Right cardiac atrium (tissue), 5 donors: ENCODE data around the gene GNG14. TPM values are rescaled to one million over a fixed set of nuclear protein-coding genes. Genes with fewer than 3 reads are reported as not detected.

Source experiments
- ATAC-seq, 2 donors: fragments of 200-7000 bp; cut with Tn5 transposase; one replicate each; pipeline versions ENCODE4 v1.8.0 to v1.9.1; 2020; ENCODE audit warnings: moderate library complexity in 2 of 2, mild to moderate bottlenecking in 1 of 2
- DNase-seq, 3 donors: peaks; one replicate each; pipeline ENCODE4 v3.0.0-alpha.2; 2020
- H3K27ac ChIP-seq: one replicate; pipeline ENCODE4 v1.5.1; 2013; ENCODE audit warnings: mild to moderate bottlenecking, low read length, control low read depth, moderate library complexity
- H3K27me3 ChIP-seq: one replicate; pipeline ENCODE4 v1.6.1; 2013; ENCODE audit not compliant: control insufficient read depth, insufficient read depth
- H3K4me1 ChIP-seq: one replicate; pipeline ENCODE4 v1.6.1; 2013; ENCODE audit warnings: low read length; ENCODE audit not compliant: control insufficient read depth, insufficient read depth
- H3K4me3 ChIP-seq: one replicate; pipeline ENCODE4 v1.5.1; 2013; ENCODE audit warnings: low read length, control low read depth
- H3K9me3 ChIP-seq: one replicate; pipeline ENCODE4 v1.6.1; 2013; ENCODE audit warnings: low read length; ENCODE audit not compliant: control insufficient read depth
- WGBS: extraction: QIAGEN DNeasy Blood & Tissue Kit; methylation state at CpG from one replicate; pipeline ENCODE4 v1.1.7; 2013; 5-methylcytosine and 5-hydroxymethylcytosine counted together
- intact Hi-C, 4 donors: fragments of 100-400 bp; cut with DNase I; formaldehyde crosslinking; loops; one replicate each; pipeline versions ENCODE4 v1.11.0 to v1.14.0; 2022 to 2023
- polyA plus RNA-seq: library from polyadenylated mRNA; stranded (reverse); fragments of 200-250 nt; gene quantifications from one replicate; pipeline ENCODE4 v1.2.3, GENCODE V29; 2013
- total RNA-seq, 4 donors: library from RNA; stranded (reverse); fragmentation: NEBNext Ultra II Directional; extraction: Animal tissue kit (Norgen Biotek cat#: 25700); gene quantifications; one replicate each; pipeline ENCODE4 v1.2.1, GENCODE V29; 2021
- donor health status: healthy with polysubstance abuse.
- donor health status: DM: no; HTN: yes; CAD: no.
- donor health status: DM: no; HTN: no; CAD: no.
- donor health status: DM: no; HTN: yes; CAD: no; lungs with severe emphysema.
- donor health status: DM: yes; HTN: yes; CAD: no.

The GNG14 gene
- total and polyA plus RNA-seq, 5 donors, result not detected

DNA sequence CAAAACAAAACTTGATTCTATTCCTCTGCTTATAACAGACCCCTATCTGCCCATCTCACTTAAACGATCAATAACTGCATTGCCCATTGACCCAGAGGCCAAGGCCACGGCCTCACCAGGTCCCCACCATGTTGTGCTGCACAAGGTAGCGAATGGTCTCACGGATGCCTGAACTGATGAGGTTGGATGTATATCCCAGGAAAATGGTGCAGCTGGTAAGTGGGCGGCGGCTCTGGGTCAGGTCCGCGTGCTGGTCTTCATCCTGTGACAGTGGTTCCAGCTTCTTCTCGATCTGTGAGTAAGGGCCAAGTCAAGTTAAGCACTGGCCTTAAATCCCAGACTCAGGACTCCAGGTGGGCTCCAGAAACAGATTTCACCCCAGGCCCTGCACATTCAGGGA lies 7.8 kb upstream of the GNG14 start:
- intact Hi-C loops, result no loop called here
- no peak overlapping the region for H3K4me3 ChIP-seq
- H3K4me1 ChIP-seq, result peaks cover 2% of the 10 kb centered on the region
- H3K9me3 ChIP-seq, result no peaks in the 10 kb centered on the region
- peak in 2 of 3 donors; percentile 41 to 47 for DNase-seq
- no peaks in the 10 kb centered on the region for H3K27me3 ChIP-seq
- WGBS, result 93% methylated on average over 9 of the region's 9 CpGs
- no peak overlapping the region for H3K27ac ChIP-seq
- ATAC-seq, result no peak

DNA sequence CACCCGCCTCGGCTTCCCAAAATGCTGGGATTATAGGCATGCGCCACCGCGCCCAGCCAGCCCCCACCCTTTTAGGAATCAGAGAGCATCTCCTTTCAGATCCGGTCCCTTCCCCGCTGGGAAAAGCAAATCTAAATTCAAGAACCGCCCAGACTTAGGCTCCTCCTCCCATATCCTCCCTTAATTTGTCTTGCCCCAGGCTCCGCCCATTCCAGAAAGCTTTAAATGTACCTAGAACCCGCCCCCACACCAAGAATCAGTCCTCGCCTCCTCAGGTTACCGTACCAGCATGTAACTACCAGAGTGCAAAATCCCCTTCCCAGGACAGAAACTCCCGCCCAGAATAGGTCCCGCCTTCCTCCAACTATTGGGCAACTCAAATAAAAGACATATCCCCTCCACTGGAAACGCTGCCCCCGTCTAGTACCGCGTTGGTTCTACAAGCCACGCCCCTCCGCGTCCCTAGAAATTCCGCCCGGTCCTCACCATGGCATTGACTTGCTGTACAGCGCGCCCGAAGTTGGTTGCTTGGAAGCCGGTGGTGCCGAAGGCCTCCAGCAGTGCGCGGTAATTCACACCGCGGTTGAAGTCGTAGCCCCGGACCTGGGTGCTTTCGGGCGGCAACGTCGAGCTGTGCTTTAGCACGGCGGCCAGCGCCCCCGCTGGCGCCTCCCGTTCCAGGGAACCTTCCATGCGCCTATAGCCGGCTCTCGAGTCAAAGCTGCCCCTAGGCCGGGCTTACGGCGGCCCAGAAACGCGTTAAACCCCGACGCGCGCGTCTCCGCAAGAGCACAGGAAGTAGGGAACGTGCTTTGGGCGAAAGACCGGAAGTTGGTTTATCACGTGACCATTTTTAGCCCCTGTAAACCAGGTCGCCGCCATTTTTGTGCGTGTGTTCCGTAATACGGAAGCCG lies 6.5 kb upstream of the GNG14 start, which contains the start of gene DHPS:
DHPS (minus strand) TSS at position 807 of the 914 bp plus-strand sequence; CDS start at position 693, 114 bp downstream.
- peak; percentile 91 to 92 for ATAC-seq
- intact Hi-C loops, result no loop called here
- Histone ChIP-seq H3K4me1 (peaks cover 2% of the 10 kb centered on the region), H3K27ac (peak within 1 kb of the TSS; percentile 100), H3K27me3 (no peaks in the 10 kb centered on the region), H3K9me3 (no peaks in the 10 kb centered on the region), H3K4me3 (peak within 1 kb of the TSS; percentile 100)
- under 1% methylated on average over 68 of the region's 68 CpGs for WGBS
- peak; percentile 94 to 97 (median 95) for DNase-seq

DNA sequence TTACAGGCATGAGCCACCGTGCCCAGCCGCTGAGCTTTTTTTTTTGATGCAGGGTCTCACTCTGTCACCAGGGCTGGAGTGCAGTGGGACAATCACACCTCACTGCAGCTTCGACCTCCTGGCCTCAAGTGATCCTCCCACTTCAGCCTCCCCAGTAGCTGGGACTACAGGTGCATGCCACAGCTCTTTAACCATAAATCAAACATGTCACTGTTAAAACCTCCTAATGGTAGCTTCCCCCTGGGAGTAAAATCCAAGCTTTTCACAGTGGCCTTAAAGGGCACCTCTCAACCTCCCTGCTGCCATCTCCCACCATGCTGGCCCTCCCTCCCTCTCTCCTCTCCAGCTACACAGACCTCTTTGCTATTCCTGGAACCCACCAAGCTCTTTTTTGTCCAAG lies 2.0 kb upstream of the GNG14 start:
- H3K4me1 ChIP-seq, result peaks cover 2% of the 10 kb centered on the region
- no peak overlapping the region for H3K4me3 ChIP-seq
- H3K27me3 ChIP-seq, result no peaks in the 10 kb centered on the region
- 83% methylated on average over 3 of the region's 3 CpGs for WGBS
- intact Hi-C loops, result no loop called here
- DNase-seq, result no peak
- H3K27ac ChIP-seq, result no peak overlapping the region
- no peak for ATAC-seq
- H3K9me3 ChIP-seq, result no peaks in the 10 kb centered on the region

DNA sequence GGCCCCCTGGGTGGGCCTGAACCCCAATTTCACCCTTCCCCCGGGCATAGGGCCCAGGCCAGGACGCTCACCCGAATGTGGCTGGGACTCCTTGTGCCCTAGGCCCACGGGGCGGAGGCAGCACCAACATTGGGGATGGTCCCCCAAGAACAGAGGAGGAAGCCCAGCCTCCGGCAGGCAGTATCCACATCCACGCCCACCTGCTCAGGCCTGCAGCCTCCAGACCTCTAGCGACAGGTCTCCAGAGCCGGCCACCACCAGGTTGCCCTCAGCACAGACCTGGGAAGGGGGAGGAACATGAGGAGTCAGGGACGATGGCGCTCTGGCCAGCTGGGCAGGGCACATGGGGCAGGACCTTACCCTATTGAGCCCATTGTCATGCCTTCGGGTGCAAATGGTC lies 1.2 kb downstream of the GNG14 start:
- DNase-seq (no peak), ATAC-seq (peak in 1 of 2 donors; percentile 17)
- no peaks in the 10 kb centered on the region for H3K27me3 ChIP-seq
- 94% methylated on average over 12 of the region's 12 CpGs for WGBS
- intact Hi-C loops, result no loop called here
- no peaks in the 10 kb centered on the region for H3K9me3 ChIP-seq
- no peak overlapping the region for H3K27ac ChIP-seq
- no peak overlapping the region for H3K4me3 ChIP-seq
- no peaks in the 10 kb centered on the region for H3K4me1 ChIP-seq

DNA sequence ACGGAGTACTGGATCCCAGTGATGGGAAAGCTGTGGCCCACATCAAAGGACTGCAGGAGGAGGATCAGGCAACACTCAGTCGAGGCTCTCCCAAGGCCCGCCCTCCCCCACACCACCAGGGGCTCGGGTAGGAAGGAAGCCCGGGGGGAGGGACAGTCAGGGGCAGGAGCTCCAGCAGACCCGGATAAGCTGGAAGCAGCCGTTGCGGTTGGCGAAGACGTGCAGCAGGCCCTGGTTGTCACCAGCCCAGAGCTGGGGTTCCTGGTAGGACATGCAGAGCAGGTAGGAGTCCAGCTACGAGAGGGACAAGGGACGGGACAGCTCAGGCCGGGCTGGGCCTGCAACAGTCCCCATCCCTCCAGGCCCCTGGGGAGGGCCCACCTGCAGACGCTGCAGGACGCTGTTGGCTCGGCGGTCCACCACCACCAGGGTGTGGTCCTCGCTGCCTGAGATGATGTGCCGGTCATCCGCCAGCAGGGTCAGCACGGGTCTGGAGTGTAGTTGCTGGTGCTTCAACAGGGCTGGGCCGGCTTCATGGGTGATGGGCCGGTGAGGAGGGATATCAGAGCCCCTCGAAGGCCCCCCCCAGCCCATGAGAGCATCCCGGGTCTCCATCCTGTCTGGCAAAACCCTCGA lies 1.9 kb downstream of the GNG14 start:
- intact Hi-C loops, result no loop called here
- H3K27ac ChIP-seq, result no peak overlapping the region
- DNase-seq (no peak), ATAC-seq (peak; percentile 16 to 20)
- H3K9me3 ChIP-seq, result no peaks in the 10 kb centered on the region
- no peaks in the 10 kb centered on the region for H3K27me3 ChIP-seq
- WGBS, result 68% methylated on average over 26 of the region's 26 CpGs
- H3K4me3 ChIP-seq, result no peak overlapping the region
- no peaks in the 10 kb centered on the region for H3K4me1 ChIP-seq

DNA sequence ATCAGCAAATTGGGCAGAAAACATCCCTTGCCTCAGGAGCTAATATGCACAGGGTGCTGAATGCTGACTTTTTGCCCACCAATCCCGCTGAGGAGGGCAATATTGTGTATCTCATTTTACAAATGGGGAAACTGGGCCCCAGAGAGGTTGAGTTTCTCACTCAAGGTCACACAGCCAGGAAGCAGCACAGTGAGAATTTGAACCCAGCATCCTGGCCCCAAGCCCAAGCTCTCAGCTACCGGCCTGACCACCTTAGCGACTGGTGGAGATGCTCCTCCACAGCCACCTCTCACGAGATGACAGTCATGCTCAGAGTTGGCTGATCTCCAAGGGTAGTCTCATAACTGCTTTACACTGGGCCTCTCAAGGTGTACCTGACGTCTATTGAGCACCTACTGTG lies 5.2 kb downstream of the GNG14 start:
- 76% methylated on average over 5 of the region's 5 CpGs for WGBS
- H3K27me3 ChIP-seq, result no peaks in the 10 kb centered on the region
- no peak for ATAC-seq
- peaks cover 1% of the 10 kb centered on the region for H3K4me1 ChIP-seq
- intact Hi-C loops, result no loop called here
- H3K9me3 ChIP-seq, result no peaks in the 10 kb centered on the region
- H3K27ac ChIP-seq, result no peak overlapping the region
- no peak overlapping the region for H3K4me3 ChIP-seq
- DNase-seq, result no peak

DNA sequence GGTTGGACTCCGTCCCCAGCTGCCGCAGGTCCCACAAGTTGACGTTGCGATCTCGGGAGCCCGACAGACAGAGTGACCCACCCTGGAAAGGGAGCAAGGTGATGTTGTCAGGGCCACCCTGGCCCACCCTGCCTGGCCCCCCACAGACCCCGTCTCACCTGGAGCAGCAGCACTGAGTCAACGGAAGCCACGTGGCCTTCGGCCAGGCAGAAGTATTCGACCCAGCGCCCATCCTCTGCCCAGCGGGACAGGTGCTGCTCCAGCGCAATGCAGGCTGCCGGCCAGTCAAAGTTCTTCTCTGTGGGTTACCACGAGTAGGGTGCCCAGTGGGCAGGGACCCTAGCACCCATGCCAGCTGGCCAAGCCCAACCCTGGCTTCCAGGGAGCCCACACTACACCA lies 6.8 kb downstream of the GNG14 start:
- Histone ChIP-seq H3K27me3 (no peaks in the 10 kb centered on the region), H3K4me1 (peaks cover 1% of the 10 kb centered on the region), H3K4me3 (no peak overlapping the region), H3K27ac (no peak overlapping the region), H3K9me3 (no peaks in the 10 kb centered on the region)
- intact Hi-C loops, result no loop called here
- 92% methylated on average over 16 of the region's 16 CpGs for WGBS
- DNase-seq, result no peak
- ATAC-seq, result no peak

DNA sequence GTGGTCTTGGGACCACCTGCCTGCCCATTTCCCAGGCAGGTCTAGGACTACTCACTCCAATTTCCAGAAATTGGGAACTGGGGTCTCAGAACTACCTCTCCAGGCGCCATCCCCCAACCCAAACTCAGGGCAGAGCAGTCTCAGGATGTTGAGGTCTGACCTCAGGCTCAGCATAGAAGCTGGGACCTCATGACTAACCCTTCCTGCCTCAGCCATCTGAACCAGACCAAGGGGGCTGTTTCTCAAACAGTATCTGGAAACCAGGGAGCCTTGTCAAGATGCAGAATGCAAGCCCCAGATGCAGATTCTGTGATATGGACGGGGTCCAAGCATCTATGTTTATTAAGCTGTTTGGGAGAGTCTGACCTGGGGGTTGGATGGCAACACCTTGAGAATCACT lies 7.3 kb downstream of the GNG14 start:
- Histone ChIP-seq H3K27ac (no peak overlapping the region), H3K27me3 (no peaks in the 10 kb centered on the region), H3K9me3 (no peaks in the 10 kb centered on the region), H3K4me3 (no peak overlapping the region), H3K4me1 (peaks cover 1% of the 10 kb centered on the region)
- WGBS, result 75% methylated on average over 2 of the region's 2 CpGs
- DNase-seq, result no peak
- intact Hi-C loops, result no loop called here
- no peak for ATAC-seq

DNA sequence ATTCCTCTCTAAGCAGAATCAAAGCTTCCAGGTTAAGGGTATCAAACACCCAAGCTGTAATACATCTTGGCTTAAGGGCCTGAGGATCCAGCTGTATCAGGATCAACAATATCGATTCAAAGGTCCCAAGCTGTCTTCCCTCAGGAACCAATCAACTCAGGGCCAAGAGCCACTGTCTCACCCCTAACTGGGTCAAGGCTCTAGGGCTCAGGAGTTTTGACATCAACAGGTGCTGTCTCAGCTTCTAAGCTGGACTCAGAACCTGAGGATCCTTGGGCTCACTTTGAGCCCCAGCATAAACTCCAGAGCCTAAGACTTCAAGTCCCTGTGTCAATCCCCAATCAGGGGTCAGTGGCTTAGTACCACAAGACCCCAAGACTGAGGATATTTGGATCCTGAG lies 7.7 kb downstream of the GNG14 start:
- 83% methylated on average over 1 of the region's 1 CpG for WGBS
- H3K27ac ChIP-seq, result no peak overlapping the region

DNA sequence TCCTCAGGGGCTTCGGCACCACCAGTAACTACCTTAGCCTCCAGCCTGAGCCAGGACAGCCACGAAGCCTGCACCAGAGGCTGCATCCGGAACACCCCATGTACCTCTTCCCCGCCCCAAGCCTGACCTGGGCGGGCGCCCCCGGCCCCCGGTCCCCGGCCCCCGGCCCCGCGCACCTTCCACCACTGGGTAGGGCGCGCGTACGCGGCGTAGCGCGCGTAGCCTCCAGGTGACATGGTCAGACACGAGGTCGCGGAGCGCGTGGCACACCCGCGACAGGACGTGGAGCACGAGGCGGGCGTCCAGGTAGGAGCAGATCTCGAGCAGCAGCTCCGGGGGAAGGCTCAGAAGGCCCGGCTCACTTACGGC lies 8.2 kb downstream of the GNG14 start:
- peaks cover 1% of the 10 kb centered on the region for H3K4me1 ChIP-seq
- peak in 1 of 3 donors; percentile 64 for DNase-seq
- peak overlapping the region; percentile 80 for H3K4me3 ChIP-seq
- H3K9me3 ChIP-seq, result no peaks in the 10 kb centered on the region
- H3K27me3 ChIP-seq, result no peaks in the 10 kb centered on the region
- peak; percentile 28 for ATAC-seq
- intact Hi-C loops, result no loop called here
- no peak overlapping the region for H3K27ac ChIP-seq
- 4% methylated on average over 36 of the region's 36 CpGs for WGBS

More for the DNA sequence above, 7.7 kb downstream of the GNG14 start:
- DNase-seq (no peak), ATAC-seq (no peak)
- H3K4me3 ChIP-seq, result no peak overlapping the region
- H3K9me3 ChIP-seq, result no peaks in the 10 kb centered on the region
- intact Hi-C loops, result no loop called here
- peaks cover 1% of the 10 kb centered on the region for H3K4me1 ChIP-seq
- H3K27me3 ChIP-seq, result no peaks in the 10 kb centered on the region
